Subcutaneous adipose tissue (tissue), 4 donors: ENCODE results near the gene CRTC1. TPM values are rescaled to one million over a fixed set of nuclear protein-coding genes. Genes with fewer than 3 reads are reported as not detected.

Experiments
- CTCF ChIP-seq: fragments of 450-650 bp; IDR thresholded peaks from one replicate; pipeline ENCODE4 v1.5.1; 2016; ENCODE audit warnings: low read depth, mild to moderate bottlenecking, control low read depth, antibody characterized with exemption, moderate library complexity
- total RNA-seq, 4 donors: library from RNA; depleted of rRNA; stranded (reverse); fragments of >200 nt; gene quantifications; one replicate each; pipeline ENCODE4 v1.1.0, GENCODE V29; 2016

Gene CRTC1
- total RNA-seq, 4 donors from 2014 or later = 2.0 to 8.3 (median 3.9) TPM

- no peak for TF ChIP-seq CTCF
Measured at GRCh38 chr19:18745012-18745735, 61.7 kb downstream of the CRTC1 start.

GRCh38 chr19:18745931-18746330, 62.5 kb downstream of the CRTC1 start:
- no peak for TF ChIP-seq CTCF

- no peak for TF ChIP-seq CTCF
Measured at GRCh38 chr19:18746401-18747325, 63.2 kb downstream of the CRTC1 start.

- TF ChIP-seq CTCF = no peak
Measured at GRCh38 chr19:18749362-18750231, 66.1 kb downstream of the CRTC1 start.

GRCh38 chr19:18750295-18750970, 67.0 kb downstream of the CRTC1 start:
- no peak for TF ChIP-seq CTCF

GRCh38 chr19:18751571-18751970, 68.1 kb downstream of the CRTC1 start:
- no peak for TF ChIP-seq CTCF
